CD4-positive, alpha-beta T cell treated with Interleukin-17A for 1 hour (primary cell): Measurements from ENCODE around the gene TMEM245.

Source experiments
- DNase-seq: peaks from one replicate; pipeline ENCODE4 v3.0.0-alpha.2; 2020

TMEM245 gene

DNA sequence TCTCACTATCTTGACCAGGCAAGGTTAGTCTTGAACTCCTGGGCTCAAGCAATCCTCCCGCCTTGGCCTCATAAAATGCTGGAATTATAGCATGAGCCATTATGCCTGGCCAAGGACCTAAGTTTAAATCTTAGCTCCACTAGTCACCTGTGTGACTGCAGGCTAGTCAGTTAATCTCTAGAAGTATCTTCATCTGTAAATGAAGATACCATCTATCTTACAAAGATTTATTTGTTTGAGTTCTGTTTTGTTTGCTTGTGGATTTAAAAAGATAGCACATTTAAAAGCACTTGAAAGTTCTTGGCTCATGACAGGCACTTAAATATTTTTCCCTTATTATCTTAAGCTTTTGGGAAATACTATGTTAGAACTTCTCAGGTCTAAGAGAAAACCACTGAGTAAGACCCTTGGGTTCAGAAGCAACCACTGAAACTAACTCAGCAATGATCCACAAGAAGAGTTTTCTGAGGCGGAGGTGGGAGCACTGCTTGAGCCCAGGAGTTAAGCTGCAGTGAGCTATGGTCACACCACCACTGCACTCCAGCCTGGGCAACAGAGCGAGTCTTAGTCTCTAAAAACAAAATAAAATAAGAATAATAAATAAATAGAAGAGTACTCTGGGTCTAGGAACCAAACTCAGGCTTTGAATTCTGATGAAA is 19.1 kb downstream of the TMEM245 start:
- DNase-seq: no peak

DNA sequence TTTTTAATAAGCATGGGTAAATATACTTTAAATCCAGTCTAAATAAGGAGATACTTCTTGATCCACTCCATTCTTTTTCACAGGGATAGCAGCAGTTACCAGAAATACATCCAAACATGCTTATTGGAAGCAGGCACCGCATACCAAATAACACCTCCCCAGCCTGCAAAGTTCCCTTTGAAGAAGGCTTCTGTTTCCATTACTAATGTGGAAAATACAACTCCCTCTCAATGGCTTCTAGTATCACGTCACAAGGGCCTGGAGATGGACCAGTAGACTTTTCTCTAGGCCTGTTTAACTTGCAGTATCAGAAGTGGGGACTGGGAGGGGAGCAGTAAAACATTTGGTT is 20.8 kb downstream of the TMEM245 start:
- no peak for DNase-seq

DNA sequence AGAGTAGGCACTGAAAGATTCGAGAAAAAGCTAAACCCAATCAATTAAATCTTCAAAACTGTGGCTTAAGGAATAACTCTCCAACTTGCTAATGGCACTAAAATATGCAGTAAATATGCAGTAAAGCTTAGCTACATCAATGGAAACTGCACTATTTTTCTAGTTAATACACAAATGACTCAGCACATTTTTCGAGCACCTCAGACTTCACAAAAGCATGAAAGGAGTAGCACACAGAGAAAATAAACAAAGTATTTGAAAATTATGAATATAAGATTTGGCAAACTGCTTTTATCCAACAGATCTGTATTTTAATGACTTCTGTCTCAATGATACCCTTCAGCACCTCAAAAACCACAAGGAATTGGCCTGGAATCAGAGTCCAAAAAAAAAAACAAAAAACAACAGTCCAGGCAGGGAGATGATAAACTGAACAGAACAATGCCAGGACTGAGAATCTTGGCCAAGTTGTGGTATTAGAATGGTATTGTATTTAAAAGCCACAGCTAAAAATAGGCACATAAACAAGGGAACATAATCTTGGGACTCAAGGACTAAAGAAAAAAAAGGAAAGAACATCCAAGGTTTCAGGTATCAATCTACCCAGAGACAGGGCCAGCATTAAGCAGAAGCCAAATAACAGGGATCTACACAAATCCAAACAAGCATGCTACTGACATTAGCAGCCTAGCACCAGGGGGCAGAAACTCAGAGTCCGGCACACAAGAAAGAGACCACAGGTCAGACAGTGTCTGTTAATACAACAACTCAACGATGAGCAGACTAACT is 21.4 kb downstream of the TMEM245 start:
- DNase-seq: no peak

GRCh38 chr9:109097146-109097545 is 22.6 kb downstream of the TMEM245 start:
- no peak for DNase-seq

- DNase-seq: no peak
Measured at GRCh38 chr9:109095321-109095720, 24.4 kb downstream of the TMEM245 start.

- DNase-seq: no peak
Measured at GRCh38 chr9:109094268-109094667, 25.5 kb downstream of the TMEM245 start.

DNA sequence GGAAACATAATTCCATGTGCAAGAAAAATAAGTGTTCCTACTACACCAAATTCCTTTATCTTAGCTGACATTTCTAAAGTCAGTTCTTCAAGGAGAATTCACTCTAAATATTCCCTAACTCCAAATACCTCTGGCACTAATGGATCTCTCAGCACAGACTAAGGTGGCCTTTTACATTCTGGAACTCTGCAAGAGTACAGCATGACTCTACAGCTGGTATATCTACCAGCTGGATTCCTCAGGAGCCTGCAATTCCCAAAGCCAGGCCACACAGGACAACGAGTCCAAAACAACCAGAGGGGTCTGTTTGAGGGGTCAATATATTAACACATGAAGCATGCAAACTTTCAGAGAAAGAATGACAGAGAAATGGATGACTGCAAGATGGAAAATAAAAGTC is 27.2 kb downstream of the TMEM245 start:
- no peak for DNase-seq

- no peak for DNase-seq
Measured at GRCh38 chr9:109092051-109092580, 27.6 kb downstream of the TMEM245 start.

DNA sequence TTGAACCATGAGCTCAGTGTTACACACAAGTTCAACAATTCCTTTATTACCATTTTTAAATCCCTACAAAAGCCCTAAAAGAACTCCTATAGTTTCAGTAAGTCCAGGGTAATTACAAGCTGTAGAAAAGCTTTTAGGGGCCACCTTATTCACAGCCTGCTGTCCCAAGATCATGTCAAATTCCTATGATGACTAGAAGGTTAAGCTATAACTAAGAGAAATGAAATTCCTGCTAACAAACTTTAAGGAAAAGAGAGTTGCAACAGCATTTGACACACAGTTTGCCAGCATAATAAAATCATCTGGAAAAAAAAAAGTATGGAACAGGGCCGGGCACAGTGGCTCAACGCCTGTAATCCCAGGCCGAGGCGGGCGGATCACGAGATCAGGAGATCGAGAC is 31.5 kb downstream of the TMEM245 start:
- DNase-seq: no peak

DNA sequence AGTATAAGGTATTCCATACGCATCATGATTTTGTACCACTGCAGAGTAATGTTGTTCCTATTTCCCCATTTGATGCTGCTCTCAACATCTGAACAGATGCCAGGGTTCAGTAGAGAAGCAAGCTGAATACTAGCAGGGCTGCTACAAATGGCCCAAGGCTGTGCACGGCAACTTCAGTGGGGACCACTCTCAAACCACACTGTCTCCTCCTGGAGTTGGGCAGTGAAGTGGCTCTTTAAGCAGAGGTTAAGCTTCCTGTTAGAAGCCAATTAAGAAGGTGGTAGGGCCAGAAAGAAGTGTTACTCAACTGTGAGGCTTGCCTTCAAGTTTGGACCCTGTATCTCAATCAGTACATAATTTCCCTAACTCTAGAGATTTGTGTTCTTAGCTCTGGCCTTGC is 32.0 kb downstream of the TMEM245 start:
- no peak for DNase-seq

GRCh38 chr9:109086221-109086620 is 33.5 kb downstream of the TMEM245 start:
- no peak for DNase-seq

- DNase-seq: no peak
Measured at GRCh38 chr9:109085510-109085909, 34.2 kb downstream of the TMEM245 start.

- no peak for DNase-seq
Measured at GRCh38 chr9:109083813-109084405, 35.8 kb downstream of the TMEM245 start.

- DNase-seq: no peak
Measured at GRCh38 chr9:109083141-109083540, 36.6 kb downstream of the TMEM245 start.

- DNase-seq: no peak
Measured at GRCh38 chr9:109082091-109082620, 37.6 kb downstream of the TMEM245 start.

DNA sequence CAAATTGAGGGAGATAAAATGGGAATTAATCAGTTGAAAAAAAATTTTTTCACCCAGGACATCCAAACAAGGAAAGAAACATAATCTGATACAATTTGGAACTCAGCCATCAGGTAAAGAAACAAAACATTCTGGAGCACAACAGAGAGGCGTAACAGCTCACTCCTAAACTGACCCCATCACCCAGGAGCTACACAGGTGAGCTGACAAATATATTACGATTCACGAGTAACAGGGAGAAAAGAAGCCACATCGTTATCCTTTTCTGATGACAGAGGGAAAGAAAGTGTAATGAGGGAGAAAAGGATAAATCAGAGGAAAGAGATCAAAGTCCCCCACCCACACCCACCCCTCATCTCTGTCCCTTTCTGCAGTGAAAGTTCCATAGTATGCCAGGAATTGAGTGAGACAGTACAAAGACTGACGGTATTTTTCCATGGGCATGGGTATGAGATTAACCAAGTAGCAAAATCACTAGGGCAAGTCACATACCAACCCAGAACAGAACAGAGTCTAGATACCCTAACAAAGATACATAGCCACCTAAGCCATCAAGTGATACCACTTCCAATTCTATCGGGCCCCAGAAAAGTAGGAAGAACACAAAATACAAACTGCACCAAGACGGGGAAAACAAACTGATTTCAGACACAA is 45.4 kb downstream of the TMEM245 start:
- no peak for DNase-seq

DNA sequence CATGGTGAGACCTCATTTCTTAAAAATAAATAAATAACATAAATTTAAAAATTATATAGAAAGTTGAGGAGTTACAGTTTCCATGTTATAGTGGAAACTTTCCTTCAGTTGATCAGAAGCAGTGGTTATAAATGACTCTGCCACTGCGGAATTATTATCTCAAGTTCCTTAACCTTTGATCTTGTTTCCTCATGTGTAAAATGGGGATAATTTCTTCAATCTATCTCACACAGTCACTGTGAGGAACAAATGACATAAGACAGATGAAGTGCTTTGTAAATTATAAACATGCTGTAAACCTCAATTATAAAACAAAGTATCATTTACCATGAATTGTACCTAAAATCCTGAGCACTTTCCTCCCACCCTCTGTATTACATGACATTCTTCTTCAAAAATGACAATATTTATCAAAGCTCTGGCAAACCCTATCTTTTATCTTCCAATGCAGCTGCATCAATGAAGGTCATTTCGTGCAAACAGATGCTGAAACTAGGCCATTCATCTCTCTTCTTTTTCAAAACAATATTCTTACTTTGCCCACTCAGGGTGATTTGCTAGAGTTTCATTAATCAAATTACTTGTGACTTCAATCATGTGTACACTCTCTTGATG is 46.8 kb downstream of the TMEM245 start:
- no peak for DNase-seq

- DNase-seq: no peak
Measured at GRCh38 chr9:109072133-109072692, 47.5 kb downstream of the TMEM245 start.

GRCh38 chr9:109068764-109069163 is 51.0 kb downstream of the TMEM245 start:
- DNase-seq: no peak

GRCh38 chr9:109064963-109065702 is 54.6 kb downstream of the TMEM245 start:
- DNase-seq: no peak

GRCh38 chr9:109063760-109064159 is 56.0 kb downstream of the TMEM245 start:
- DNase-seq: no peak

DNA sequence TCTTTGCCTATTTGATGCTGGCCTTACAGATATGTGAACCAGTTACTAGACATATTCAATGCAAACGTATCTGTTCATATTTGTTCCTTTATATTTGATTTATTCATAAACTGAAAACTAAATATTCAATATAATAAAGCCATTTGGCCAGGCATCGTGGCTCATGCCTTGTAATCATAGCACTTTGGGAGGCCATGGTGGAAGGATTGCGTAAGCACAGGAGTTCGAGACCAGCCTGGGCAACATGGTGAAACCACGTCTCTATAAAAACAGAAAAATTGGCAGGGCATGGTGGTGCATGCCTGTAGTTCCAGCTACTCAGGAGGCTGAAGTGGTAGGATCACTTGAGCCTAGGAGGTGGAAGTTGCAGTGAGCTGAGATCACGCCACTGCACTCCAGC is 57.2 kb downstream of the TMEM245 start:
- no peak for DNase-seq
